Neuron (in vitro differentiated cells): ENCODE measurements around the gene SLC25A13.
"Not testable (repeated sequence)": the region's sequence is repeated elsewhere in the genome, so short reads cannot be mapped to it uniquely, and the experiment has no call there.

ENCODE experiments used
- H2AFZ ChIP-seq: one replicate; pipeline ENCODE4 v1.6.1; 2013; ENCODE audit warnings: low read depth, mild to moderate bottlenecking, inconsistent platforms, low read length, moderate library complexity
- H3K27me3 ChIP-seq: one replicate; pipeline ENCODE4 v1.6.1; 2013; ENCODE audit warnings: low read length; ENCODE audit not compliant: insufficient read depth
- H3K36me3 ChIP-seq: one replicate; pipeline ENCODE4 v1.6.1; 2013; ENCODE audit warnings: low read length; ENCODE audit not compliant: insufficient read depth
- H3K4me1 ChIP-seq: one replicate; pipeline ENCODE4 v1.6.1; 2013; ENCODE audit warnings: low read length; ENCODE audit not compliant: insufficient read depth
- H3K4me3 ChIP-seq: 2 replicates; pipeline ENCODE4 v1.5.1; 2013; ENCODE audit warnings: mild to moderate bottlenecking, low read length, moderate library complexity
- H3K9me3 ChIP-seq: one replicate; pipeline ENCODE4 v1.6.1; 2013; ENCODE audit warnings: low read length

Gene SLC25A13, protein sequence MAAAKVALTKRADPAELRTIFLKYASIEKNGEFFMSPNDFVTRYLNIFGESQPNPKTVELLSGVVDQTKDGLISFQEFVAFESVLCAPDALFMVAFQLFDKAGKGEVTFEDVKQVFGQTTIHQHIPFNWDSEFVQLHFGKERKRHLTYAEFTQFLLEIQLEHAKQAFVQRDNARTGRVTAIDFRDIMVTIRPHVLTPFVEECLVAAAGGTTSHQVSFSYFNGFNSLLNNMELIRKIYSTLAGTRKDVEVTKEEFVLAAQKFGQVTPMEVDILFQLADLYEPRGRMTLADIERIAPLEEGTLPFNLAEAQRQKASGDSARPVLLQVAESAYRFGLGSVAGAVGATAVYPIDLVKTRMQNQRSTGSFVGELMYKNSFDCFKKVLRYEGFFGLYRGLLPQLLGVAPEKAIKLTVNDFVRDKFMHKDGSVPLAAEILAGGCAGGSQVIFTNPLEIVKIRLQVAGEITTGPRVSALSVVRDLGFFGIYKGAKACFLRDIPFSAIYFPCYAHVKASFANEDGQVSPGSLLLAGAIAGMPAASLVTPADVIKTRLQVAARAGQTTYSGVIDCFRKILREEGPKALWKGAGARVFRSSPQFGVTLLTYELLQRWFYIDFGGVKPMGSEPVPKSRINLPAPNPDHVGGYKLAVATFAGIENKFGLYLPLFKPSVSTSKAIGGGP

GRCh38 chr7:96321658-96322372 is at the start of gene SLC25A13:
Gene SLC25A13, minus strand, starts transcription at chr7:96322098. Its CDS starts 142 bp downstream, at chr7:96321956.
- Histone ChIP-seq H3K36me3 (no peaks in the 10 kb centered on the region), H2AFZ (peak within 1 kb of the TSS; percentile 86), H3K4me3 (peak within 1 kb of the TSS; percentile 94), H3K4me1 (peaks cover 11% of the 10 kb centered on the region), H3K9me3 (no peaks in the 10 kb centered on the region), H3K27me3 (no peaks in the 10 kb centered on the region)

- not testable (repeated sequence) for H3K4me1 ChIP-seq, H3K36me3 ChIP-seq, H2AFZ ChIP-seq, H3K4me3 ChIP-seq, H3K27me3 ChIP-seq, H3K9me3 ChIP-seq
Observed at GRCh38 chr7:96365916-96366315, 44.0 kb upstream of the SLC25A13 start.

DNA sequence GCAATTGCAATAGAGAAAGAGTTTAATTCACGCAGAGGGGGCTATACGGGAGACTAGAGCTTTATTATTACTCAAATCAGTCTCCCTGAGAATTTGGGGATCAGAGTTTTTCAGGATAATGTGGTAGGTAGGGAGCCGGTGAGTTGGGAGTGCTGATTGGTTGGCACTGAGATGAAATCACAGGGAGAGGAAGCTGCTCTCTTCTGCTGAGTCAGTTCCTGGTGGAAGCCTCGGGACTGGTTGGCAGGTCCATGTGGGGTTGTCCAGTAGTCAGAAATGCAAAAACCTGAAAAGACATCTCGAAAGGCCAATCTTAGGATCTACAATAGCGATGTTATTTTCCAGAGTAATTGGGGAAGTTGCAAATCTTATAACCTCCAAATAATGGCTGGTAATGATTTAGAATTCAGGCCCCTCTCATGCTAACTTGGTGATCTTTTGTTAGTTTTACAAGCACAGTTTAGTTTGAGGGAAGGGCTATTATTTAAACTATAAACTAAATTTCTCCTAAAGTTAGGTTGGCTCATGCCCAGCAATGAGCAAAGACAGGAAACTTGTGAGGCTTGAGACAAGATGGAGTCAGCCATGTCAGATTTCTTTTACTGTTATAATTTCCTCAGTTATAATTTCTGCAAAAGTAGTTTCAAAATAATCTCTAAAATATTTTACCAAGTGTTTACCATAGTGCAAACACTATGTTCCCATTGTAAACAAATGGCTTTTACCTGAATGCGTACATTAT is 39.4 kb upstream of the SLC25A13 start:
- Histone ChIP-seq H3K4me3 (no peak overlapping the region), H3K9me3 (no peaks in the 10 kb centered on the region), H3K36me3 (no peaks in the 10 kb centered on the region), H3K27me3 (no peaks in the 10 kb centered on the region), H2AFZ (peak overlapping the region; percentile 61), H3K4me1 (no peaks in the 10 kb centered on the region)

DNA sequence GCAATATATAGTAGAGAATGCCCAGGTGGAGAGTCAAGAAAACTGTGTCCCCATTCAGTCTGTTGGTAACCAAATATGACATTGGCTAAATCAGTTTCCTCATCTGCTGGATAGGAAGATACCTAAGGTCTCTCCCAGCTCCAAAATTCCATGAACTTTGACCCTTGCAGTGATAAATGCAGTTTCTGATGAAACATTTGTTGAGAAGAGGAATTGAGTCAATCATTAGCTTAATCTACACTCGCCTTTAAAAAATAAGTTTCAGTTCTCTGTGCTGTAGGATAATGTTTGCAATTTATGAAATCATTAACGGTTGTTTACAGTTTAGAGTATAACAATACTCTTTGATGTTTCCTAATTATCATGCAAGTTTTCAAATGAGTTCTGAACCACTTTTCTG is 38.0 kb upstream of the SLC25A13 start:
- no peak overlapping the region for H3K4me3 ChIP-seq
- no peaks in the 10 kb centered on the region for H3K4me1 ChIP-seq
- no peak overlapping the region for H2AFZ ChIP-seq
- H3K9me3 ChIP-seq, result no peaks in the 10 kb centered on the region
- no peaks in the 10 kb centered on the region for H3K27me3 ChIP-seq
- no peaks in the 10 kb centered on the region for H3K36me3 ChIP-seq

GRCh38 chr7:96358236-96358971 is 36.5 kb upstream of the SLC25A13 start:
- not testable (repeated sequence) for H2AFZ ChIP-seq, H3K27me3 ChIP-seq, H3K9me3 ChIP-seq, H3K4me3 ChIP-seq, H3K4me1 ChIP-seq, H3K36me3 ChIP-seq

GRCh38 chr7:96355990-96356506 is 34.1 kb upstream of the SLC25A13 start:
- Histone ChIP-seq H3K4me3 (no peak overlapping the region), H3K36me3 (no peaks in the 10 kb centered on the region), H2AFZ (no peak overlapping the region), H3K4me1 (no peaks in the 10 kb centered on the region), H3K9me3 (no peaks in the 10 kb centered on the region), H3K27me3 (no peaks in the 10 kb centered on the region)

DNA sequence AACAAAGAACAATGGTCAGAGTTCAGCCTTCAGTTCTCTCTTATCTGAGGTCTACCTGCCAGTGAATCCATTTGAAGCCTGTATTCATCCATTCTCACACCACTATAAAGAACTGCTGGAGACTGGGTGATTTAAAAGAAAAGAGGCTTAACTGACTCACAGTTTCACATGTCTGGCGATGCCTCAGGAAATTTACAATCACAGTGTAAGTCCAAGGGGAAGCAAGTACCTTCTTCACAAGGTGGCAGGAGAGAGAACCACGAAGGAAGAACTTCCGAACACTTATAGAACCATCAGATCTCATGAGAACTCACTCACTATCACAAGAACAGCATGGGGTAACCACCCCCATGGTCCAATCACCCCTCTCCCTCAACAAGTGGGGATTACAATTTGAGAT is 33.0 kb upstream of the SLC25A13 start:
- Histone ChIP-seq H2AFZ (no peak overlapping the region), H3K36me3 (no peaks in the 10 kb centered on the region), H3K9me3 (no peaks in the 10 kb centered on the region), H3K4me3 (no peak overlapping the region), H3K27me3 (no peaks in the 10 kb centered on the region), H3K4me1 (no peaks in the 10 kb centered on the region)

DNA sequence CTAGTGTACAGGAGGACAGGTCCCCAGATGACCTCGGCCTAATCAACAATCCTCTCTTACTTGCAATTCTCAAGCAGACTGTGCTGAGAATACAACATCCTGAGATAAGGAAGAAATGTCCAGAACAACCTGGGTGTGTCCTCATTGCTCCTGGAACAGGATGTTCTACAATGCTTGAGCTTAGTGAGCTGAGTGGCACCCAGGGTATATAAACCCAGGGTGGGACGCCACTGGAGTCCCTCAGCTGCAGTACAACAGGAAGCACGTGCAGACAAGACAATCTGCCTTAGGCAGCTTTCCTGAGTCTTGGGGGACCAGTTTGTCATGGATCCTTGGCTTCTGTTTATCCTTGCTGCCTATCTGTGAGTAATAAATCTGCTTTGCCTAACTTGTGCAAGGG is 27.7 kb upstream of the SLC25A13 start:
- Histone ChIP-seq H3K4me3 (no peak overlapping the region), H3K9me3 (no peaks in the 10 kb centered on the region), H3K36me3 (no peaks in the 10 kb centered on the region)

DNA sequence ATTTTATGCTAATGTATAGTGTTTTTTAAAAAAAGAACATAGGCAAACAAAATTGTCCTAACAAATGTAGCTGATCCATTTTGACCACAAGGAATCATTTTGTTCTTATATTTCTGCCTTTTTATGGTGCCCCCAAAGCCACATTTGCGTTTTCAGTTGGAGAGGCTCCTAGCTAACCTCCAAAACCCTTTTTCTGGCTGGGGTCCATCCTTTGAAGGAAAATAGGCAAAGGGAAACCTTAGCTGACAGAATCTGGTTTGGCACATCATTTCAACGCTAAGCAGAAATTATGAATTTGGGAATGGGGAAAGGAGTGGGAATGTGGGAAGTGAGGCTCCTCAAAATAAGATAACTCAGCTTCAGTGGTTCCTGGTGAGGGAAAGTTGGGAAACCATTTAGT is 25.6 kb upstream of the SLC25A13 start:
- no peak overlapping the region for H3K4me3 ChIP-seq
- no peaks in the 10 kb centered on the region for H3K4me1 ChIP-seq
- no peak overlapping the region for H2AFZ ChIP-seq
- no peaks in the 10 kb centered on the region for H3K36me3 ChIP-seq
- no peaks in the 10 kb centered on the region for H3K9me3 ChIP-seq
- no peaks in the 10 kb centered on the region for H3K27me3 ChIP-seq

More for the DNA sequence above, 27.7 kb upstream of the SLC25A13 start:
- Histone ChIP-seq H2AFZ (no peak overlapping the region), H3K27me3 (no peaks in the 10 kb centered on the region), H3K4me1 (no peaks in the 10 kb centered on the region)

- no peak overlapping the region for H3K4me3 ChIP-seq
- H3K36me3 ChIP-seq, result no peaks in the 10 kb centered on the region
- no peaks in the 10 kb centered on the region for H3K27me3 ChIP-seq
- no peak overlapping the region for H2AFZ ChIP-seq
- no peaks in the 10 kb centered on the region for H3K4me1 ChIP-seq
- H3K9me3 ChIP-seq, result no peaks in the 10 kb centered on the region
Observed at GRCh38 chr7:96346293-96346953, 24.5 kb upstream of the SLC25A13 start.

DNA sequence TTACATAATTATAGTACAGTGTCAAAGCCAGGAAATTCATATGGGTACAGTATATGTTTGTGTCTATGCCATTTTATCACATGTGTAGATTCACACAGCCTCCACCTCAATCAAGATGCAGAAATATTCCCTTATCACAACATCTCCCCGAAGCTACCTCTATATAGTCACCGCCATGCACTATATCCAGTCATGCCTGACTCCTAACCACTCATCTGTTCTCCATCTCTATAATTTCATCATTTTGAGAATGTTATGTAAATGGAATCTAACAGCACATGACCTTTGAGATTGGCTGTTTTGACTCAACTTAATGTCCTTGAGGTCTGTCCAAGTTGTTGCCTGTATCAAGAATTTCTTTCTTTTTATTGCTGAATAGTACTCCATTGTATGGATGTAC is 22.3 kb upstream of the SLC25A13 start:
- Histone ChIP-seq H3K4me1 (no peaks in the 10 kb centered on the region), H3K36me3 (no peaks in the 10 kb centered on the region), H3K27me3 (no peaks in the 10 kb centered on the region), H3K4me3 (no peak overlapping the region), H2AFZ (no peak overlapping the region), H3K9me3 (no peaks in the 10 kb centered on the region)

GRCh38 chr7:96342049-96342448 is 20.2 kb upstream of the SLC25A13 start:
- Histone ChIP-seq H3K4me3 (no peak overlapping the region), H3K9me3 (no peaks in the 10 kb centered on the region), H3K27me3 (no peaks in the 10 kb centered on the region), H3K4me1 (no peaks in the 10 kb centered on the region), H3K36me3 (no peaks in the 10 kb centered on the region), H2AFZ (no peak overlapping the region)
